GM21786 (cell line): ENCODE results near the gene SOCS6.
"Not testable (repeated sequence)": the region's sequence is repeated elsewhere in the genome, so short reads cannot be mapped to it uniquely, and the experiment has no call there.

ENCODE experiments used
- ATAC-seq: cut with Tn5 transposase; IDR thresholded peaks from one replicate; pipeline ENCODE4 v1.9.1; 2021; ENCODE audit not compliant: unreplicated experiment

SOCS6 gene

DNA sequence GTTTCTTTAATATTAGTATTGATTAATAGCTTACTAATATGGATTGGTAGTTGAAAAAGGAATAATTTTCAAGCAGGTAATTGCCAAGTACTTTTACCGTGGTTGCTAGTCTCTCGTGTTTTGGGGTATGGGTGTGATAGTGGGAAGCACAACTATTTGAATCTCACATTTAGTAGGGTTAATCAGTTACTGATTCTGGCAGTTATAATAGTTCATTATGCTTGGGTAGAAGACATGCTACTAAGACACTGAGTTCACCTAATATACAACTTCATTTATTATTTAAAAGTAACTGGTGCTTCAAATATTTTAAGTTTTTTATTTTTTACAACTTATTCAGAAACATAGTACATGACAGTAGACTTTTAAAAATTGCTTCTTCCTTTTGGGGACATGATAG is 33.5 kb downstream of the SOCS6 start:
- no peak for ATAC-seq

DNA sequence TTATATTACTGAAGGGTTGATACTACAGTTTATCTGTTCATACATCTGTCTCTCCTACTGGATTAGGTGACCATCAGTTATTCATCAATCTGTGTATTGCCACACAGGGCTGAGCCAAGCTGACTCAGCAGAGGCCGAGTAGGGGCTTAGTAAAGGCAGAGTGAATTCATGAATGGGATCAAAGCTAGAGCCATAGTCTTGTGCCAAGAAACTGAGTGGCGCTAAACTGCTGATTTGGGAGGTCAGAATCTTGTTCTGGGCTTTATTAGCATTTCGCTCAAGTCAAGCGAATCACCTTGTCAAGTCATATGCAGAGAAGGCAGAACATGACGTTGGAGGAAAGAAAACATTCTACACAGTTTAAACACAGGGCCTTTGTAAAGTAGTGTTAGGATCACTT is 34.1 kb downstream of the SOCS6 start:
- ATAC-seq: no peak

DNA sequence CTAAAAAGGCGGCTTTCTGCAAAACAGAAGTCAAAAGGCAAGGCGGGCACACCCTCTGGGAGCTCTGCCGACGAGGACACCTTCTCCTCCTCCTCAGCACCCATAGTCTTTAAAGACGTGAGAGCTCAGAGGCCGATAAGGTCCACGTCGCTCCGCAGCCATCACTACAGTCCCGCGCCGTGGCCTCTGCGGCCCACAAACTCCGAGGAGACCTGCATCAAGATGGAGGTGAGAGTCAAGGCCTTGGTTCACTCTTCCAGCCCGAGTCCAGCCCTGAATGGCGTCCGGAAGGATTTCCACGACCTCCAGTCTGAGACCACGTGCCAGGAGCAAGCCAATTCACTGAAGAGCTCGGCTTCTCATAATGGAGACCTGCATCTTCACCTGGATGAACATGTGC is 36.1 kb downstream of the SOCS6 start:
- ATAC-seq: no peak

DNA sequence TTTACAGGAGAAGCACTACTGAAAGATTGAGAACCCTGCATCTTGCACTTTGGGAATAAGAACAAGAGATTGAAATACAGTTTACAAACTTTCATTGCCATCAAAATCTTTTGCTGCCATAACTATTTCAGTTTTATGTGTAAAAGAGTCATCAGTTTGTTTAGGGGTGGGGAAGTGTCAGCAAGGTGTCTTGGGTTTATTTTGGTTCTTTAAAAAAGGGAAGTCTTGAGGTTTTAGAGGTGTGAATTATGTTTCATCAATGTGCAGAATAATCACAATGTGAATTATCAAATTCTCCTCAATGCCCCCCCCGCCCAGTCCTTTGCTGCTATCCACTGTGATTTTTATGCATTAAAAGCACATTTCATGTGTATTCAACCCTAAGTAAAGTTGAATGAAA is 37.4 kb downstream of the SOCS6 start:
- no peak for ATAC-seq

DNA sequence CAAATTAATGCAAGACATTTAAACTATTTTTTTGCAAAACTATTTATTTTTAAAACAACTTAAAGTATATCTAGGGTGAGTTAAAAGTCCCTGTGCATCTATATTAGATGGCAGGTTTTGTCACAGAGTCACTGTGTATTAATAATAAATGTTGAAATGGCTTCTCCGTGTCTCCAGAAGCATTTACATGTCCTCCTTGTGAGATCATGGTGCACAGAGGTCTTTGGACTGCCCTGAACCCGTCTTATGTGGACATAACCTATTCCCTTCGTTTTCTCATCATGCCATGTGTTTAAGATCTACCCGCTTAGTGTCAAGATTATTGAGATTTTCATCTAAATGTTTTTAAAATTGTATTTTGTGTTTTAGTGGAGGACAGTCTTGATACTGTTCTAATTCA is 39.3 kb downstream of the SOCS6 start:
- ATAC-seq: no peak

DNA sequence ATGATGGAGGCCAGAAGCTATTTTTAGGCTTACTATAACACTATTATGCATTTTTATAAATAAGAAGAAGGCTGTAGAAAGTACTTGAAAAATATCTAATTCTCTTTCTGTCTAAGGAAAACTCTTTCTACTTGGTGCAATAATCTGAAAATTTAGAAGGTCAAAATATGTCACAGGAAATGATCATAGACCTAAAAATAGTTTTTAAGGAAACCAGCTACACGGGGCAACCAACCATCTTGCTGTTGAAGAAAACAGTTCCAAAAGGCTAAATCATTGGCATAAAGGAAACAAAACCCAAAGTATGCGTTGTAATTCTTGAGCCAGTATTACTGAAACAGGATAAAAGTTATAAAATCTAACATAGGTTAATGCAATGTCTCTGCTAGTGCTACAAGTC is 40.2 kb downstream of the SOCS6 start:
- no peak for ATAC-seq

DNA sequence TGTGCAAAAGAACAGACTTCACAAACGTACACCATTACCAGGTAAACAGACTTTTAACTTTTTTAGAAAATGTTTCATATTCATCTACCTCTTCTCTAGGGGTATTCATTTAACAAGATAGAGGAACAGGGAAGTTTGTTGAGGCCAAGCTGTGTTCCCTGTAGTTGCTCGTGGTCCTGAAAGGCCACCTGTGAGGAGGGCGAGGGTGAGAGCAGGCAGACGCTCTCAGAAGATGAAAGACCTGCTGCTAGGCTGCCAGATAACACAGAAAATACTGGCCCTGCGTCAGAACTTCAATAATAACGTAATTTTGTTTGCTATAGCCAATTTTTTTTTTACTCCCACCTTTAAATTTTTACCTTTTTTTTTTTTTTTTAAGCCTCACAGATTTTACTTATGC is 42.0 kb downstream of the SOCS6 start:
- ATAC-seq: no peak

DNA sequence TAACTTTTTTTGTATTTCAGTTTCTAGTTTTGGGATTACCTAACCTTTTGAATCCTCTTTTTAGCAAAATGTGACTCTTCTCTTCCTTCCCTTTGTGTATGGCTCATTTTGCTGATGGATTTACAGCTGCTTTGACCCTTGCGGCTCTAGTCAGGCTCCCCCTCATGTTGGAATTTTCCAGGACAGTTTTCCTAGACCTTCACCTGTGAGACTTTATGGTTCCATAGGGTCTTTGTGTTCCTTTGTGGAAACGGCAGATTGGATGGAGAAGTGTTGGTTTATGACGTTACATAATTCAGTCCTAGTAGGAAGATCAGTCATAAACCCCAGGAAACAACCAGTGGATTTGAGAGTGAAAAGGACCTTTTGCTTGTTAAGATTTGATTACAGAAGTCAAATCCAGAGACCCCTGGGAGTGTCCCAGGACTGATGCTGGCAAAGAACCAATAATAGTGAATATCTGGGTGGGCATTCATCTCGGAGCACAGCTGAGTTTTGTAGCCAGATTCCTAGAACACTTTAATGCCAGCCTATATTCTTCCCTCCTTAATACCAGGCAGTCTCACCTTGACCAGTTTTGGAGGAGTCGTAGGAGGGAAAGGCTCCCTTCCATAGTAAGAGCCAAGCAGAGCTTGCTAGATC is 42.7 kb downstream of the SOCS6 start:
- ATAC-seq: no peak

DNA sequence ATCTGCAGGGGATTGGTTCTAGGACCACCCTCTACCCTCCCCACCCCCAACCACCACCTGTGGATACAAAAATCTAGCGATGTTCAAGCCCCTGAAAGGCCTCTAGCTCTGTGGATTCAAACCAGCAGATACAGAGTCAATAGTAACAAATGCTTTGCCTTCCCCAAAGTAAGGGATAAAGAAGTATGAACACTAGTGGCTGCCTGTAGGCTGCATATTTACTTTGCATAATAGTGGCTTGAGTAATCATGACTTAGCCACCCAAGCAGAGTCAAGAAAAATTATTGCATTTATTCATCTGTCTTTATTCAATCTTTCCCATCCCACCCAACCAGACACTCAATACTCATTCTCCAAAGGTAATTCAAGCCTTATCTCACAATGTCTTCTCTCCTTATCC is 43.8 kb downstream of the SOCS6 start:
- ATAC-seq: no peak

DNA sequence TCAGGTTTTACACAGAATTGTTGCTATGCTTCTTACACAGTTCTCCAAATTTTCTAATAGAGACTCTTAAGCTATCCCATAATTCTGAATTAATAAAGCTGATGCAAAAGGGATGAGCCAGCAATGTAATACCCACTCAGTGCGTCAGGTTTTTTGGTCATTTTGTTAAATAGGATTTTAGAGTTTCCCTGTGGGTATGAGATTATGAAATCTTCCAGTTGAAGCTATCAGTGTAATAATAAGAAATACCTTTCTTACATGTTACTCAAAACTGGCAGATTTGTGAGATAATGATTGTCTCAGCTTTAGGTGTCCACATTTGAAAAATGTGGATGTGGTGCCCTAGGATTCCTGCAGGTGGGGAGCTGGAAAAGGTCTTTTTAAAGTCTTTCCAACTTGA is 44.5 kb downstream of the SOCS6 start:
- no peak for ATAC-seq

DNA sequence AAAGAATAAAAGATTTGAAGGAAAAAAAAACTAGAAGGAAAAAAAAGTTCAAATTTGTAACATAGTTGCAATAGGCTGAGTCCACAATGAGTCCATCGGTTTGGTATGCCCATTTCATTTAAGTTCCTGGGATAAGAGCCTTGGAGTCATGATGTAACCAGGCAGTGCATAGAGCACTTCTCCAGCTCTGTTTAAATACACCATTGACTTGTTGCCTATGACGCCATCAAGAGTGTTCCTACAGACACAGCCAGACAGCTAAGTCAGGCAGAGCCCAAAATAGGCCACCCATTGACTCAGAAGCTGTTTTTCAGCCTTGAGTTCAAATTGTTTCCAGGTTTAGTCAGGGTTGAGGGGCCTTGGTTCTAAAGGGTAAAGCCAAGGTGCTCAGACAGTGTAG is 44.9 kb downstream of the SOCS6 start:
- no peak for ATAC-seq

DNA sequence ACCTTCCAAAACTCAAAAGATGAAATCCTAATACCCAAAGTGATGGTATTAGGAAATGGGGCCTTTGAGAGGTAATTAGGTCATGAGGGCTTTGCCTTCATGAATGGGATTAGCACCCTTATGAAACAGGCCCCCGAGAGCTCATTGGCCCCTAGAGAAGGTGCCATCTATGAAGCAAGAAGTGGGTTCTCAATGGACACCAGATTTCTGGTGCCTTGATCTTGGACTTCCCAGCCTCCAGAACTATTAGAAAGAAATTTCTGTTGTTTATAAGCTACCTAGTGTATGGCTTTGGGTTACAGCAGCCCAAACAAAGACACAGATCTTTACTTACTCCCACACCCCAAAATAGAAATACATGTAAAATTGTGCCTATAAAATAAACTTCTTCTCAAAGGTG is 45.4 kb downstream of the SOCS6 start:
- no peak for ATAC-seq

DNA sequence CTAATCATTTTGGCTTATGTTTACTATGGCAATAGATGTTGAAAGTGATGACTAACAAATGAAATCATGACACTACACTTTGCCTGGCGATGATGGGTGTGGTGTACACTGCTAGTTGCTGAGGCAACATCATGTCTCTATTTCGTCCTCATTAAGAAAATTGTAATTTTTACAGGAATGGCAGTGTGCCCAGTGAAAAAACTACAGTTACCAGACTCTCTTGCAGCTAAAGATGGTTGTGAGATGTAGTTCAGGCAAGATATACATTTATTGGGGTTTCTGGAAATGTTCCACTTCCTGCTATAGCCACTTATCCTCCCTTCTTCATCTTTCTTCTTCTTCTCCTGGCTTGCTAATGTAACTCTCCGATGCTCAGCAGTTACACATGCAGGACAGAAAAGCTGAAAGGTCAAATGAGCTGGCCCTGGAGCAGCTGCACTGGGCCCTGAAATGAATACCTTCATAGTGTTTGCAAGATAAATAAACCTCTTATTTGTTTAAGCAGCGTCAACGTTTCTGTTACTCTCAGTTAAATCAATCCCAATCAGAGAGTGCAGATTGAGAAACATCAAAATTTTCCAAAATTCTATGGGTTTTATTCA is 46.0 kb downstream of the SOCS6 start:
- ATAC-seq: no peak

DNA sequence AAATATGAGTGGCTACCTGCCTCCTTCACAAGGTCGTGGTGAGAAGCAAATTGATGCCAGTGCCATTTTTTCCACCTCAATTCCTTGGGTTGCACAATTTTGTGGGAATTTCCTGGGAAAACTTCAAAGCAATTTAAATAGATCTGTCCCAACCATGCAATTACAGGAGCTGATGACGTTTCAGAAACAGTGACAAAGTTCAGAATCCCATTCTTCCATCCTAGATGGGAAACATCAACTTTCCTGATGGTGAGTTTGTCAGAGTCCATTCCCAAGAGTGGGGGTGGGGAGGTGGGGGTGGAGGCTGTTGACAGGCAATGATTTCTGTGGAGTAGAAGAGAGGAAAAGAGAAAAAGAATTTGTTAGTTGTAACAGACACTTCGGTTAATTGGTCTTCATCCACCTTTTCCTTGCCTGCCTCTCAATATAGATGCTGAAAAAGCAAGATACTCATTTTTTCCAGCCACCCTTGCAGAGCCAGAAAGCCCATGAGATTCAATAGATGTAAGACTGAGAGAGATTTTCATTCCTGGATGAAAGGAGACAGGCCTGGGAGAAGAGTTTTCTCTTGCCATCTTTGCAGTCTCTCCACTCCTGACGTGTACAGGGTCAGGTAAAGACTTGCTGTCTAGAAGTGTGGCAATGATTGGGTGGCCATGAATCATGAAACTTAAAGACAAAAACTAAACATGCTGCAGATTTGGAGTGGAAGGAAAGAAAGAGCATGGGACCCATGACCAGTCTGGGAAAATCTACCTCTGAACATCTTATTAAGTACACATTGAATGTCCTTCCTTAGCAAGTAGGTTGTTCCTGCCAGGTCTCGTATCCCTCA is 47.3 kb downstream of the SOCS6 start:
- ATAC-seq: no peak

DNA sequence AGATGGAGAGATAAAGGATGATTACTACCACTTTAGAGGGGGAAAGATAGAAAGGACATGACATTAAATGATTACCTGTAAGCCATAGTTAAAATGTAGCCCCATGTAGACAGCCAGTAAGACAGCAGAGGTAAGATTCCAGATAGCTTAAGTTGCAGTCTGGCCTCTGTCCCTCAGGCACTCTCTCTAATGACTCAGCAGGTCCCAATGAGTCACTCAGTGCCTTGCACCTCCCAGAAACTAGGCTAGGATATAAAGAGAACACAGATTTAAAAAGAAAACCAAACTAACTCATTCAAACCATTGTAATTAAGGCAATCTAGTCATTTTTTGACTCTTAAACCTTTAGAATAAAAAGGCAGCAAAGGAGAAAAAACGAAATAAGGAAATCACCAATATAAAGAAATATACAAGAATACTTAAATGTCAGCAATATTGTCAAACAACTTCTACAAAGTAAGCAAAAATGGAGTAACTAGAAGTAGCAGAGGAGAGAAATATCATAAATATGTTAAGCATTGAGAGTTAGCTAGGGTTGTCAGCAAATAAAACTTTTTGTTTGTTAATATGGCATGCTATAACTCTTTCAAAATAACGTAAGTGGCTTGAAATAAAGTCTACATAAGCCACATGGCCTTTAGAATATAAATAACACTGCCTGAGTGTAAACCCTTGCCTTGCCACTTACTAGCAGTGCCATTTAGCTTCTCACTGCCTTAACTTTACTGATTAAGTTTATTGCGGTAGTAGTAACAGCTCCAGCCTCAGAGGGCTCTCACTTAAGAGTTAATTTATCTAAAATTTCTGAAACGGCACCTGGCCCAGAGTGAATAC is 48.5 kb downstream of the SOCS6 start:
- ATAC-seq: no peak

DNA sequence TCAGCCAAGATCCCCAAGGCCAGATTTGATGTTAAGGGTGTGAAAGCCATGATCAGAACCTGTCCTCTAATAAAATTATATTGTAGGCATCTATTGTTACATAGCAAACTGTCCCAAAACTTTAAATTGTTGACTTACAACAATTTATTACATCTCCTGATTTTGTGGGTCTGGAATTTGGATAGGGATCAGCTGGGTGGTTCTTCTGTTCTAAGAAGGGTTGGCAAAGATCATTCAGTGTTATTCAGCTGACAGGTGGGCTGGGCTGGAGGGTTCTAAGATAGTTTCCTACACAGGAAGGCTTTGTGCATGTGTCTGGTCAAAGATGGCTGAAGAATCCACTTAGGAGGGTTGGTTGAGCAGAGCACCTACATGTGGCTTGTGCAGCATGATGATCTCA is 50.0 kb downstream of the SOCS6 start:
- ATAC-seq: no peak

DNA sequence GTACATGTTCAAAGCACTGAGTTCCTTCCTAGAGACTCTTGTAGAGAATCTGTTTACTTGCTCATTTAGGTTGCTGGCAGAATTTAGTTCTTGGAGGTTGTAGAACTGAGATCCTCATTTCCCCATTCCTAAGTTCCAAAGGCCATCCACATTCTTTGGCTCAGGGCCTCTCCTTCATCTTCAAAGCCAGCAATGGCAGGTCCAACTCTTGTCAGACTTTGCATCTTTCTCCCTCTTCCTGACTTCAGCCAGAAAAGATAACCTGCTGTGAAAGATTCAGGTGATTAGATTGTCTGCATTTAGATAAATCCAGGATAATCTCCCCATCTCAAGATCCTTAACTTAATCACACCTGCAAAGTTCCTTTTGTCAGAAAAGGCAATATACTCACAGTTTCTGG is 51.1 kb downstream of the SOCS6 start:
- no peak for ATAC-seq

DNA sequence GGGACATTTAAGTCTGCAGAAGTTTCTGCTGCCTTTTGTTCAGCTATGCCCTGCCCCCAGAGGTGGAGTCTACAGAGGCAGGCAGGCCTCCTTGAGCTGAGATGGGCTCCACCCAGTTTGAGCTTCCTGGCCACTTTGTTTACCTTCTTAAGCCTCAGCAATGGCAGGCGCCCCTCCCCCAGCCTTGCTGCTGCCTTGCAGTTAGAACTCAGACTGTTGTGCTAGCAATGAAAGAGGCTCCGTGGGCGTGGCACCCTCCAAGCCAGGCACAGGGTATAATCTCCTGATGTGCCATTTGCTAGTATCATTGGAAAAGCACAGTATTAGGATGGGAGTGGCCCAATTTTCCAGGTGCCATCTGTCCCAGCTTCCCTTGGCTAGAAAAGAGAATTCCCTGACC is 59.6 kb downstream of the SOCS6 start:
- ATAC-seq: not testable (repeated sequence)

DNA sequence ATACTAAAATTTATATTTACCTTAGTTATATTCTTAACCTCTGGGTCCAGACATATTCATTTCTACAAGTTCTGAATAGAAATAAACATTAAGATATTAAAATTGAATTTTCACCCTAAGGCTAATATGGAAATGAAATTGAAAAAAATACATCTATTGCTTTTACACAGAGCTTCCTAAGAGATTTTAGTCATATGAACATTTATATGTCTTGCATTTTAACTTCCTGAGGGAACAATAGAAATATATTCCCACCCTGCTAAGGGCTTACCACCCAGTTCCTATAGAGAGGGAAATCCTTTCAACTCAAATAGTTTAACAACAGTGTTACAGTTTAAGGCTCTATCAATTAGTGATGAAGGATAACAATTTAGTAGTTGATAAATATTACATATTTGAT is 60.5 kb downstream of the SOCS6 start:
- no peak for ATAC-seq

DNA sequence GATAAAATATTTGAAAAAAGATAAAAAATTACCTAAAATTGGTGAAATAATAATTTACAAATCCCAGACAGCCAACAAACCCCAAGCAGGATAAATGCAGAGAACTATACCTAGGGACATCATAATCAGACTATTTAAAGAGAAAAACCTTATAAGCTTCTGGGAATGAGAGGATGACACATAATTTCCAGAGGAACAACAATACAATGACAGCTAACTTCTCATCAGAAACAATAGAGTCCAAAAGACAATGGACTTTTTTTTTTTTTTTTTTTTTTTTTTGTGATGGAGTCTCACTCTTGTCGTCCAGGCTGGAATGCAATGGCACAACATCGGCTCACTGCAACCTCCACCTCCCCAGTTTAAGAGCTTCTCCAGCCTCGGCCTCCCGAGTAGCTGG is 65.2 kb downstream of the SOCS6 start:
- no peak for ATAC-seq

DNA sequence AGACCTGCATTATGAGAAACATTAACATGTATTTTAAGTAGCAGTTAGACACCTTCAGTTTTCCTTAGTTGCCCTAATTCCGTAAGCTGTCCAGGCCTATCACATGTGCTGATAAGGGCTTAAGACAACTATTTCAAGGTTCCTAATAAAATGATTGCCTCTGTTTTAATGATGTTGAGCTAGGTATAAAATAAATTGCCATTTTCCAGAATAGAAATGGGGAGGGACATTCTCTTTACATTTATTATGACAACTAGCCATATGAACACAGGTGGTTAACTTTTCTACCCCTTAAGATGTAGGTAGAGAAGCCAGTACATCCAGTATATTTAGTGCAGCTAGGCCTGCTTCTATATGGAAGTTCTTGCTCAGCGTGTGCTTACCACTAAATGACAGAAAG is 65.9 kb downstream of the SOCS6 start:
- ATAC-seq: no peak
